ENCODE data around the gene KRTAP3-1.
"Not testable (repeated sequence)": the region's sequence is repeated elsewhere in the genome, so short reads cannot be mapped to it uniquely, and the experiment has no call there.

KRTAP3-1 gene

GRCh38 chr17:41016578-41017215 lies 7.8 kb upstream of the KRTAP3-1 start:
- in situ Hi-C loops (cut with HindIII; ENCODE audit: low sequenced_read_pairs): loop anchor here (5.0 kb wide), 1 partner anchor 41 kb away; the partner anchor contains the start of gene KRTAP2-2

GRCh38 chr17:41015454-41015853 lies 6.5 kb upstream of the KRTAP3-1 start:
- in situ Hi-C loops (cut with HindIII; ENCODE audit: low sequenced_read_pairs): loop anchor here (5.0 kb wide), 1 partner anchor 42 kb away; the partner anchor contains the start of gene KRTAP2-2

GRCh38 chr17:41013606-41014005 lies 4.7 kb upstream of the KRTAP3-1 start:
- in situ Hi-C loops (cut with HindIII; ENCODE audit: low sequenced_read_pairs): no loop called here

- in situ Hi-C loops (cut with HindIII; ENCODE audit: low sequenced_read_pairs): no loop called here
Measured at GRCh38 chr17:41013181-41013580, 4.3 kb upstream of the KRTAP3-1 start.

GRCh38 chr17:41012326-41013120 lies 3.6 kb upstream of the KRTAP3-1 start:
- in situ Hi-C loops (cut with HindIII; ENCODE audit: low sequenced_read_pairs): no loop called here

GRCh38 chr17:41010441-41010840 lies 1.5 kb upstream of the KRTAP3-1 start:
- in situ Hi-C loops (cut with HindIII; ENCODE audit: low sequenced_read_pairs): no loop called here

GRCh38 chr17:41009936-41010335 lies 1.0 kb upstream of the KRTAP3-1 start:
- in situ Hi-C loops (cut with HindIII; ENCODE audit: low sequenced_read_pairs): no loop called here

- in situ Hi-C loops (cut with HindIII; ENCODE audit: low sequenced_read_pairs): no loop called here
Measured at GRCh38 chr17:41009301-41009760, 403 bp upstream of the KRTAP3-1 start.

GRCh38 chr17:41004397-41004796 lies 4.5 kb downstream of the KRTAP3-1 start:
- in situ Hi-C loops (cut with HindIII; ENCODE audit: low sequenced_read_pairs): no loop called here

GRCh38 chr17:41003926-41004325 lies 5.0 kb downstream of the KRTAP3-1 start:
- in situ Hi-C loops (cut with HindIII; ENCODE audit: low sequenced_read_pairs): no loop called here

- in situ Hi-C loops (cut with HindIII; ENCODE audit: low sequenced_read_pairs): no loop called here
Measured at GRCh38 chr17:41002814-41003213, 6.1 kb downstream of the KRTAP3-1 start.

GRCh38 chr17:41001795-41002194 lies 7.1 kb downstream of the KRTAP3-1 start:
- in situ Hi-C loops (cut with HindIII; ENCODE audit: low sequenced_read_pairs): no loop called here

GRCh38 chr17:40999563-40999962 lies 9.4 kb downstream of the KRTAP3-1 start, which contains the start of gene KRTAP3-2:
KRTAP3-2 (minus strand) TSS chr17:40999906; CDS start chr17:40999853, 53 bp downstream.
- in situ Hi-C loops (cut with HindIII; ENCODE audit: low sequenced_read_pairs): not testable (repeated sequence)

GRCh38 chr17:40997361-40997760 lies 11.6 kb downstream of the KRTAP3-1 start:
- in situ Hi-C loops (cut with HindIII; ENCODE audit: low sequenced_read_pairs): no loop called here

- in situ Hi-C loops (cut with HindIII; ENCODE audit: low sequenced_read_pairs): no loop called here
Measured at GRCh38 chr17:40996829-40997228, 12.1 kb downstream of the KRTAP3-1 start.

- in situ Hi-C loops (cut with HindIII; ENCODE audit: low sequenced_read_pairs): no loop called here
Measured at GRCh38 chr17:40995116-40995515, 13.8 kb downstream of the KRTAP3-1 start.

- in situ Hi-C loops (cut with HindIII; ENCODE audit: low sequenced_read_pairs): no loop called here
Measured at GRCh38 chr17:40993839-40994238, 15.1 kb downstream of the KRTAP3-1 start, which contains the start of gene KRTAP3-3. KRTAP3-3 (minus strand) TSS chr17:40994164; CDS start chr17:40994097, 67 bp downstream.

GRCh38 chr17:40993084-40993483 lies 15.8 kb downstream of the KRTAP3-1 start:
- in situ Hi-C loops (cut with HindIII; ENCODE audit: low sequenced_read_pairs): no loop called here

GRCh38 chr17:40992666-40993065 lies 16.3 kb downstream of the KRTAP3-1 start:
- in situ Hi-C loops (cut with HindIII; ENCODE audit: low sequenced_read_pairs): no loop called here

- in situ Hi-C loops (cut with HindIII; ENCODE audit: low sequenced_read_pairs): no loop called here
Measured at GRCh38 chr17:40986920-40987319, 22.0 kb downstream of the KRTAP3-1 start.

GRCh38 chr17:40984226-40984625 lies 24.7 kb downstream of the KRTAP3-1 start, which contains the start of gene KRT40:
KRT40 (minus strand) TSS chr17:40984326; CDS start chr17:40984273, 53 bp downstream.
- in situ Hi-C loops (cut with HindIII; ENCODE audit: low sequenced_read_pairs): no loop called here

- in situ Hi-C loops (cut with HindIII; ENCODE audit: low sequenced_read_pairs): no loop called here
Measured at GRCh38 chr17:40981115-40981514, 27.8 kb downstream of the KRTAP3-1 start.
